Measurements from ENCODE around the gene PDE4D. TPM values are rescaled to one million over a fixed set of nuclear protein-coding genes. Genes with fewer than 3 reads are reported as not detected.

The PDE4D gene
- total and polyA plus RNA-seq, 10 of the 15 experiments (the other 5 are each of a cell fraction or from before 2014, with no cell fraction given): 0.87 to 4.1 (median 2.2) TPM

DNA sequence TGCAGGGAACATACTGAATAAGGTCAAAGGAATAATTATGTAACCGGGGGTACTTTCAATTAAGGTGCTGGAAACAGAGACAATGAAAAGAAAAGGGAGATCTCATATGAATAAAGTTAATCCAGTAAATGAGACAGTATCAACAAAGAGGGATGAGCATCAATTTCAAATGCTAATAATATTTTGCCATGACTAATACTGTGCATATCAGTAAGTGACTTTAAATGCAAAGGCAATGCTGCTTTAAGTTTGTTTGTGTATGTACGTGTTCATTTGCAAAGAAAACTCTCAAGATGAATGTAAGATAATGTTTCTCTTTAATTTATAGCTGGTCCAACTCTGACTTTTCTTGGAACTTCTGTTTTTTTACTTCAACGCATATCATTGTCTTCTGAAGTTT lies 139.9 kb downstream of the PDE4D start (continued):
- TF ChIP-seq ETV6 (conservative IDR thresholded peaks at IDR 0.05 in 1 of 2, IDR thresholded peaks at IDR 0.05 in 1 of 2; ENCODE audit: borderline replicate concordance in 1 of 2, low read depth in 1 of 2) (no peak), ZZZ3 (IDR thresholded peaks at IDR 0.05; ENCODE audit: control insufficient read depth, insufficient read length, low read depth) (no peak)

DNA sequence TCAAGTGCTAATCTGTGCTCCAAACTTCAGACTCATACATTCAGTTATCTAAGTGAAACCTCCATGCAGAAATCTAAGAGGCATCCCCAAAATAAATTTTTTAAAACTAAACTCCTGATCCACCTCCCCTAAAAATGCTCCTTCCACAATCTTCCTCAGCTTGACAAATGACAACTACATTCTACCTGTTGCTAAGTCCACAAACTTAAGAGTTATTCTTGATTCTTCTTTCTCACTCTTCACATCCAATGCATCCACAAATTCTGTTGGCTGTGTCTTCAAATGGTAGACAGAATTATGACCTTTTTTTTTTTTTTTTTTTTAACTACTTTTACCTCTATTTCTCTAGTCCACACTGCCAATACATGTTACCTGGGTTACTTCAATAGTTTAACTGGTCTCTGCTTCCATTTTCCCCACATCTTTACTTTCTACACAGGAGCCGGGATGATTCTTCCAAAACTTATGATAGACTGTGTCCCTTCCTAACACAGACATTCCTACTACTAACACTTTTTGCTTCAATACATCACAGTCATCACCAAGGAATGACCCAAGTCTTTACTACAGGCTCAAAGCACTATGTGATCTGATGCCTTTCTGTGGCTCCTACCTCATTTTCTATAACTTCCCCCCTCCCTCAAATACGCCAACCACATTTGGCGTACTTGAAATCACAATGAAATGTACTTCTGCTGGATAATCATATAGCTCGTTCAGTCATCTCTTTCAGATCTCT lies 143.6 kb downstream of the PDE4D start:
- Histone ChIP-seq H3K4me3 (no peak overlapping the region), H2AFZ (ENCODE audit: control insufficient read depth, low read depth, low read length) (no peak overlapping the region), H3K4me1 (ENCODE audit: control insufficient read depth, insufficient read depth, low read length) (no peaks in the 10 kb centered on the region), H3K36me3 (ENCODE audit: control insufficient read depth in 2 of 2, insufficient read depth in 2 of 2, low read length in 1 of 2) (no peaks in the 10 kb centered on the region), H3K27ac (ENCODE audit: control insufficient read depth, insufficient read depth) (no peak overlapping the region), H4K20me1 (ENCODE audit: control insufficient read depth, insufficient read depth) (no peaks in the 10 kb centered on the region), H3K27me3 (replicated peaks in 1 of 2; ENCODE audit: control insufficient read depth in 2 of 2, insufficient read depth in 2 of 2, low read length in 1 of 2) (peaks cover 0 to 1% of the 10 kb centered on the region in 2 experiments; a peak in 1 of 4 replicates), H3K79me2 (ENCODE audit: control insufficient read depth, insufficient read depth, low read length) (no peaks in the 10 kb centered on the region), H3K9ac (ENCODE audit: control insufficient read depth, insufficient read depth, low read length) (no peak overlapping the region), H3K9me3 (replicated peaks; ENCODE audit: control insufficient read depth, insufficient read depth, low read length) (no peaks in the 10 kb centered on the region), H3K4me2 (ENCODE audit: control insufficient read depth, insufficient read depth) (no peak overlapping the region)
- ChIA-PET RAD21 (ENCODE audit: unreplicated experiment) (interaction anchor here (0.7 kb wide), 1 partner anchor 234 kb away, joined by 4 read pairs; no protein-coding TSS in a partner anchor), POLR2A (no interaction called here), SMC1A (ENCODE audit: uncharacterized antibody, unreplicated experiment) (interaction anchor here (1.2 kb wide), 1 partner anchor 9 kb away, joined by 3 read pairs; no protein-coding TSS in a partner anchor), CTCF (no interaction called here)
- WGBS (ENCODE audit: insufficient coverage, insufficient replicate concordance, low lambda C conversion rate, missing lambda C conversion rate): 29% methylated on average over 4 of the region's 4 CpGs
- in situ Hi-C loops (cut with MboI) (no loop called here), intact Hi-C loops (cut with micrococcal nuclease; ENCODE audit: unreplicated experiment) (no loop called here)
- DNase-seq (ENCODE audit: low read depth, low spot score) (no peak), ATAC-seq (no peak), FAIRE-seq (no peak)
- no TSS peak for BruUV-seq (replicated peaks)
- TF ChIP-seq, protein P1, sequence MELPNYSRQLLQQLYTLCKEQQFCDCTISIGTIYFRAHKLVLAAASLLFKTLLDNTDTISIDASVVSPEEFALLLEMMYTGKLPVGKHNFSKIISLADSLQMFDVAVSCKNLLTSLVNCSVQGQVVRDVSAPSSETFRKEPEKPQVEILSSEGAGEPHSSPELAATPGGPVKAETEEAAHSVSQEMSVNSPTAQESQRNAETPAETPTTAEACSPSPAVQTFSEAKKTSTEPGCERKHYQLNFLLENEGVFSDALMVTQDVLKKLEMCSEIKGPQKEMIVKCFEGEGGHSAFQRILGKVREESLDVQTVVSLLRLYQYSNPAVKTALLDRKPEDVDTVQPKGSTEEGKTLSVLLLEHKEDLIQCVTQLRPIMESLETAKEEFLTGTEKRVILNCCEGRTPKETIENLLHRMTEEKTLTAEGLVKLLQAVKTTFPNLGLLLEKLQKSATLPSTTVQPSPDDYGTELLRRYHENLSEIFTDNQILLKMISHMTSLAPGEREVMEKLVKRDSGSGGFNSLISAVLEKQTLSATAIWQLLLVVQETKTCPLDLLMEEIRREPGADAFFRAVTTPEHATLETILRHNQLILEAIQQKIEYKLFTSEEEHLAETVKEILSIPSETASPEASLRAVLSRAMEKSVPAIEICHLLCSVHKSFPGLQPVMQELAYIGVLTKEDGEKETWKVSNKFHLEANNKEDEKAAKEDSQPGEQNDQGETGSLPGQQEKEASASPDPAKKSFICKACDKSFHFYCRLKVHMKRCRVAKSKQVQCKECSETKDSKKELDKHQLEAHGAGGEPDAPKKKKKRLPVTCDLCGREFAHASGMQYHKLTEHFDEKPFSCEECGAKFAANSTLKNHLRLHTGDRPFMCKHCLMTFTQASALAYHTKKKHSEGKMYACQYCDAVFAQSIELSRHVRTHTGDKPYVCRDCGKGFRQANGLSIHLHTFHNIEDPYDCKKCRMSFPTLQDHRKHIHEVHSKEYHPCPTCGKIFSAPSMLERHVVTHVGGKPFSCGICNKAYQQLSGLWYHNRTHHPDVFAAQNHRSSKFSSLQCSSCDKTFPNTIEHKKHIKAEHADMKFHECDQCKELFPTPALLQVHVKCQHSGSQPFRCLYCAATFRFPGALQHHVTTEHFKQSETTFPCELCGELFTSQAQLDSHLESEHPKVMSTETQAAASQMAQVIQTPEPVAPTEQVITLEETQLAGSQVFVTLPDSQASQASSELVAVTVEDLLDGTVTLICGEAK (IDR thresholded peaks at IDR 0.05; ENCODE audit: borderline replicate concordance): no peak
- TF ChIP-seq BMI1 (IDR thresholded peaks at IDR 0.05; ENCODE audit: borderline replicate concordance): no peak
- TF ChIP-seq ZNF274 (IDR thresholded peaks at IDR 0.05; ENCODE audit: insufficient read depth, insufficient read length): no peak
- no peak for TF ChIP-seq ZZZ3 (IDR thresholded peaks at IDR 0.05; ENCODE audit: control insufficient read depth, insufficient read length, low read depth)
- no peak for TF ChIP-seq DPF2 (IDR thresholded peaks at IDR 0.05)
- TF ChIP-seq KLF5 (IDR thresholded peaks at IDR 0.05; ENCODE audit: partially characterized antibody): no peak
- TF ChIP-seq EZH2 (IDR thresholded peaks at IDR 0.05; ENCODE audit: borderline replicate concordance, control insufficient read depth, low read depth, low read length): no peak
- TF ChIP-seq STAT1 (conservative IDR thresholded peaks at IDR 0.05): no peak
- TF ChIP-seq MTA2 (IDR thresholded peaks at IDR 0.05; ENCODE audit: low read depth): no peak
- TF ChIP-seq EP300 (IDR thresholded peaks at IDR 0.05; ENCODE audit: borderline replicate concordance in 1 of 2, control insufficient read depth in 1 of 2, low read depth in 2 of 2, low read length in 2 of 2): no peak
- TF ChIP-seq SMAD1 (IDR thresholded peaks at IDR 0.05; ENCODE audit: low read depth, partially characterized antibody): no peak
- no peak for TF ChIP-seq SRF (IDR thresholded peaks at IDR 0.05; ENCODE audit: low read depth in 2 of 2, low read length in 2 of 2)
- TF ChIP-seq POLR2AphosphoS2 (IDR thresholded peaks at IDR 0.05; ENCODE audit: low read depth, low read length): no peak
- no peak for TF ChIP-seq RFX5 (IDR thresholded peaks at IDR 0.05; ENCODE audit: low read depth, low read length)

Data from GM12878 (cell line).